SK-N-SH treated with all-trans-retinoic acid at 6 μM for 48 hours (cell line): ENCODE measurements around the gene AIDA.

Source experiments
- ATAC-seq: fragments of 200-7000 bp; cut with Tn5 transposase; 3 replicates; pipeline ENCODE4 v1.9.1; 2020; ENCODE audit warnings: mild to moderate bottlenecking, moderate library complexity
- ARNTL ChIP-seq: fragments of 450-650 bp; formaldehyde crosslinking; IDR thresholded peaks from 2 replicates; pipeline ENCODE4 v1.5.0; 2020; ENCODE audit warnings: low read depth, mild to moderate bottlenecking, moderate library complexity, borderline replicate concordance
- BACH2 ChIP-seq: fragments of 250-450 bp; sonication (Bioruptor Pico); IDR thresholded peaks from 2 replicates; pipeline ENCODE4 v1.9.0; 2021; ENCODE audit warnings: mild to moderate bottlenecking, borderline replicate concordance
- CREB5 ChIP-seq: fragments of 250-450 bp; sonication (Bioruptor Pico); IDR thresholded peaks from 2 replicates; pipeline ENCODE4 v1.5.1; 2020; ENCODE audit warnings: low read depth, mild to moderate bottlenecking, moderate library complexity
- CSDC2 ChIP-seq: fragments of 250-450 bp; sonication (Bioruptor Pico); IDR thresholded peaks from 2 replicates; pipeline ENCODE4 v1.5.0; 2020; ENCODE audit warnings: mild to moderate bottlenecking, moderate library complexity
- CSRNP3 ChIP-seq: fragments of 250-450 bp; sonication (Bioruptor Pico); IDR thresholded peaks from 2 replicates; pipeline ENCODE4 v1.5.1; 2021; ENCODE audit warnings: mild to moderate bottlenecking, moderate library complexity
- ESRRG ChIP-seq: fragments of 250-450 bp; sonication (Bioruptor Pico); IDR thresholded peaks from 2 replicates; pipeline ENCODE4 v1.6.1; 2021; ENCODE audit warnings: mild to moderate bottlenecking
- GLIS3 ChIP-seq: fragments of 250-450 bp; sonication (Bioruptor Pico); IDR thresholded peaks from 2 replicates; pipeline ENCODE4 v1.5.0; 2020; ENCODE audit warnings: mild to moderate bottlenecking, moderate library complexity
- OSR1 ChIP-seq: fragments of 250-450 bp; sonication (Bioruptor Pico); IDR thresholded peaks from 2 replicates; pipeline ENCODE4 v1.8.0; 2022; ENCODE audit warnings: moderate library complexity, mild to moderate bottlenecking, inconsistent platforms
- POU6F1 ChIP-seq: fragments of 250-450 bp; sonication (Bioruptor Pico); IDR thresholded peaks from 2 replicates; pipeline ENCODE4 v1.8.0; 2021; ENCODE audit warnings: low read depth, mild to moderate bottlenecking, moderate library complexity, borderline replicate concordance
- PPARA ChIP-seq: fragments of 250-450 bp; sonication (Bioruptor Pico); IDR thresholded peaks from 2 replicates; pipeline ENCODE4 v1.5.0; 2020; ENCODE audit warnings: mild to moderate bottlenecking, borderline replicate concordance
- RARB ChIP-seq: fragments of 250-450 bp; sonication (Bioruptor Pico); IDR thresholded peaks from 2 replicates; pipeline ENCODE4 v1.8.0; 2021; ENCODE audit warnings: mild to moderate bottlenecking, moderate library complexity
- SNAI2 ChIP-seq: fragments of 250-450 bp; sonication (Bioruptor Pico); IDR thresholded peaks from 2 replicates; pipeline ENCODE4 v1.5.0; 2020; ENCODE audit warnings: mild to moderate bottlenecking, moderate library complexity
- TCF4 ChIP-seq: fragments of 250-450 bp; sonication (Bioruptor Pico); IDR thresholded peaks from 2 replicates; pipeline ENCODE4 v1.8.0; 2021; ENCODE audit warnings: mild to moderate bottlenecking, moderate library complexity, borderline replicate concordance
- TOX ChIP-seq: fragments of 250-450 bp; sonication (Bioruptor Pico); IDR thresholded peaks from 2 replicates; pipeline ENCODE4 v1.8.0; 2021; ENCODE audit warnings: mild to moderate bottlenecking, moderate library complexity, borderline replicate concordance
- TSHZ2 ChIP-seq: fragments of 250-450 bp; sonication (Bioruptor Pico); IDR thresholded peaks from 2 replicates; pipeline ENCODE4 v1.5.0; 2020; ENCODE audit warnings: mild to moderate bottlenecking, moderate library complexity
- ZC3H10 ChIP-seq: fragments of 250-450 bp; sonication (Bioruptor Pico); IDR thresholded peaks from 2 replicates; pipeline ENCODE4 v1.5.1; 2021; ENCODE audit warnings: mild to moderate bottlenecking, moderate library complexity
- ZFP3 ChIP-seq: fragments of 250-450 bp; sonication (Bioruptor Pico); IDR thresholded peaks from 2 replicates; pipeline ENCODE4 v1.5.0; 2020; ENCODE audit warnings: mild to moderate bottlenecking, moderate library complexity
- ZFP30 ChIP-seq: fragments of 450-650 bp; formaldehyde crosslinking; IDR thresholded peaks from 2 replicates; pipeline ENCODE4 v1.5.0; 2022; ENCODE audit warnings: mild to moderate bottlenecking, moderate library complexity
- ZNF70 ChIP-seq: fragments of 450-650 bp; formaldehyde crosslinking; IDR thresholded peaks from 2 replicates; pipeline ENCODE4 v1.5.0; 2020; ENCODE audit warnings: mild to moderate bottlenecking, moderate library complexity

AIDA gene

GRCh38 chr1:222632749-222633148 lies 79.5 kb downstream of the AIDA start (continued):
- no peak for TF ChIP-seq CREB5 (CRISPR knock-in tag)
- no peak for TF ChIP-seq ZFP3 (CRISPR knock-in tag)
- TF ChIP-seq ARNTL (CRISPR knock-in tag), result no peak
- TF ChIP-seq CSDC2 (CRISPR knock-in tag), result no peak
- TF ChIP-seq CSRNP3 (CRISPR knock-in tag), result no peak
- TF ChIP-seq OSR1 (CRISPR knock-in tag), result no peak
- no peak for TF ChIP-seq TOX (CRISPR knock-in tag)
- TF ChIP-seq, all 23 proteins: peak for 0

GRCh38 chr1:222631611-222632208 lies 80.6 kb downstream of the AIDA start:
- ATAC-seq, result no peak
- TF ChIP-seq ESRRG (CRISPR knock-in tag) (no peak), TSHZ2 (CRISPR knock-in tag) (no peak), GLIS3 (CRISPR knock-in tag) (no peak), ZFP30 (CRISPR knock-in tag) (no peak), BACH2 (CRISPR knock-in tag) (no peak), TOX (CRISPR knock-in tag) (no peak), TCF4 (CRISPR knock-in tag) (no peak), ZNF70 (CRISPR knock-in tag) (no peak), PPARA (CRISPR knock-in tag) (no peak), OSR1 (CRISPR knock-in tag) (no peak), RARB (CRISPR knock-in tag) (no peak), ZC3H10 (CRISPR knock-in tag) (no peak), SNAI2 (CRISPR knock-in tag) (no peak), POU6F1 (CRISPR knock-in tag) (no peak), CREB5 (CRISPR knock-in tag) (no peak), ZFP3 (CRISPR knock-in tag) (no peak), CSRNP3 (CRISPR knock-in tag) (no peak), ARNTL (CRISPR knock-in tag) (no peak)
